ENCODE data around the gene SRGAP1. TPM values are rescaled to one million over a fixed set of nuclear protein-coding genes. Genes with fewer than 3 reads are reported as not detected.

Gene SRGAP1
- total RNA-seq, 1 donor from 2014 or later, result 14.8 TPM

DNA sequence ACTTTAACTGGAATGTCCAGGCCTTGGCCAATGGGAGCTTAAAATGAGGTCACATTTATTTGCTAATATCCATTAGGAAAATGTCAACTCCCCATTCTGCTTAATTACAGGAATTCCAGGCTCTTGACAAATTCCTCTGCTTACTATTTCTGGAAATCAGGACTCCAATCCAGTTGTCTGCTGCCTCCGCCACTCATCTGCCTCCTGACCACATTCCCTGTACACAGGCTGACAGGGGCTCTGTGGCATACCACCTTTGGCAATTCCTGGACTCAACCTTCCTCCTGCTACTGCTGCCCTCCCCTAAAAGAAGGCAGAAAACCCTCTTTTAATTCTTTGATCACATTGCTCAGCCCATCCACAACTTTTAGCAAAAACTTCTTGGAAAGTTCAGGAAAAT, 339.7 kb downstream of the SRGAP1 start:
- Mint-ChIP-seq H3K27ac (ENCODE audit: unreplicated experiment) (no peak overlapping the region), H3K4me1 (no peaks in the 10 kb centered on the region), H3K4me3 (no peak overlapping the region), H3K9me3 (no peaks in the 10 kb centered on the region), H3K36me3 (ENCODE audit: low read depth) (no peaks in the 10 kb centered on the region), H3K27me3 (ENCODE audit: low read depth) (no peaks in the 10 kb centered on the region)
- no peak for DNase-seq (ENCODE audit: low read depth, low spot score)
- no peak for TF ChIP-seq CTCF (conservative IDR thresholded peaks at IDR 0.05)

GRCh38 chr12:64186789-64187188, 342.3 kb downstream of the SRGAP1 start:
- H3K9me3 Mint-ChIP-seq, result no peaks in the 10 kb centered on the region
- H3K4me3 Mint-ChIP-seq, result no peak overlapping the region
- H3K36me3 Mint-ChIP-seq (ENCODE audit: low read depth), result no peaks in the 10 kb centered on the region
- TF ChIP-seq CTCF (conservative IDR thresholded peaks at IDR 0.05), result no peak
- no peak for DNase-seq (ENCODE audit: low read depth, low spot score)
- H3K27ac Mint-ChIP-seq (ENCODE audit: unreplicated experiment), result no peak overlapping the region
- H3K4me1 Mint-ChIP-seq, result no peaks in the 10 kb centered on the region
- no peaks in the 10 kb centered on the region for H3K27me3 Mint-ChIP-seq (ENCODE audit: low read depth)

GRCh38 chr12:64187370-64187769, 342.9 kb downstream of the SRGAP1 start:
- no peak overlapping the region for H3K4me3 Mint-ChIP-seq
- H3K9me3 Mint-ChIP-seq, result no peaks in the 10 kb centered on the region
- no peak overlapping the region for H3K27ac Mint-ChIP-seq (ENCODE audit: unreplicated experiment)
- TF ChIP-seq CTCF (conservative IDR thresholded peaks at IDR 0.05), result no peak
- peaks cover 2% of the 10 kb centered on the region for H3K36me3 Mint-ChIP-seq (ENCODE audit: low read depth)
- no peaks in the 10 kb centered on the region for H3K27me3 Mint-ChIP-seq (ENCODE audit: low read depth)
- H3K4me1 Mint-ChIP-seq, result no peaks in the 10 kb centered on the region
- DNase-seq (ENCODE audit: low read depth, low spot score), result no peak

DNA sequence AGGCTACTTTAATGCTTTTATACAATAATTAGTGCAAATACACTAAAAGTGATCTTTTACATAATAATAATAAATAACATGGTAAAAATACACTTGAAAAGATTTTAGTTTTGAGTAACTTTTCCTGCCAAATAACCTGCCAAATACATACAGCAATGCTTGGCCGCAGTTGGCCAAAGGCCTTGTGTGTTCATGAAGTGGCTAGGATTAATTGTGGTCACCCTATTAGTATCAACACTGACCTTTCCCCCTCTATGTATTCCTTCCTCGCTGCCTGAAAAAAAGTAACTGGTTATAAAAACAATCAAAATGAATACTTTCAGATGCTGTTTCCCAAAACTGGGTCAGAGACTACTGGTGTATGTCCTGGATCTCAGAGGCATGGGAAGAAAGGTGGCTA, 343.3 kb downstream of the SRGAP1 start:
- TF ChIP-seq CTCF (conservative IDR thresholded peaks at IDR 0.05), result no peak
- H3K27ac Mint-ChIP-seq (ENCODE audit: unreplicated experiment), result no peak overlapping the region
- H3K4me1 Mint-ChIP-seq, result no peaks in the 10 kb centered on the region
- H3K4me3 Mint-ChIP-seq, result no peak overlapping the region
- no peaks in the 10 kb centered on the region for H3K27me3 Mint-ChIP-seq (ENCODE audit: low read depth)
- no peak for DNase-seq (ENCODE audit: low read depth, low spot score)
- peaks cover 6% of the 10 kb centered on the region for H3K36me3 Mint-ChIP-seq (ENCODE audit: low read depth)
- no peaks in the 10 kb centered on the region for H3K9me3 Mint-ChIP-seq

GRCh38 chr12:64189530-64189929, 345.0 kb downstream of the SRGAP1 start:
- Mint-ChIP-seq H3K9me3 (no peaks in the 10 kb centered on the region), H3K27me3 (ENCODE audit: low read depth) (no peaks in the 10 kb centered on the region), H3K4me1 (no peaks in the 10 kb centered on the region), H3K4me3 (no peak overlapping the region), H3K27ac (ENCODE audit: unreplicated experiment) (no peak overlapping the region), H3K36me3 (ENCODE audit: low read depth) (peaks cover 17% of the 10 kb centered on the region)
- no peak for TF ChIP-seq CTCF (conservative IDR thresholded peaks at IDR 0.05)
- no peak for DNase-seq (ENCODE audit: low read depth, low spot score)

GRCh38 chr12:64190140-64190539, 345.6 kb downstream of the SRGAP1 start:
- H3K9me3 Mint-ChIP-seq, result no peaks in the 10 kb centered on the region
- H3K36me3 Mint-ChIP-seq (ENCODE audit: low read depth), result peaks cover 17% of the 10 kb centered on the region
- no peak overlapping the region for H3K4me3 Mint-ChIP-seq
- no peak for TF ChIP-seq CTCF (conservative IDR thresholded peaks at IDR 0.05)
- no peak for DNase-seq (ENCODE audit: low read depth, low spot score)
- no peaks in the 10 kb centered on the region for H3K27me3 Mint-ChIP-seq (ENCODE audit: low read depth)
- H3K4me1 Mint-ChIP-seq, result peaks cover 3% of the 10 kb centered on the region
- H3K27ac Mint-ChIP-seq (ENCODE audit: unreplicated experiment), result no peak overlapping the region
